GM12878 (cell line): Measurements from ENCODE around the gene GSG1. TPM values are rescaled to one million over a fixed set of nuclear protein-coding genes. Genes with fewer than 3 reads are reported as not detected.

Experiments used
- ATAC-seq: fragments of 200-7000 bp; cut with Tn5 transposase; 3 replicates; pipeline ENCODE4 v1.9.1; 2020; ENCODE audit warnings: mild to moderate bottlenecking, moderate library complexity
- BruUV-seq: library from RNA; stranded (reverse); fragments of 400-500 nt; replicated peaks from 2 replicates; lab custom pipeline; 2021; lab: Mats Ljungman, UMichigan
- CTCF ChIA-PET: fragments of 300-600 bp; sonication (Branson Sonifier 250); formaldehyde crosslinking; extraction: SDS; loops from one replicate; lab custom pipeline; 2021; ENCODE audit warnings: inconsistent platforms; lab: Yijun Ruan, JAX
- POLR2A ChIA-PET: fragments of 350-600 bp; formaldehyde crosslinking; extraction: SDS; loops from one replicate; lab custom pipeline; 2021; ENCODE audit warnings: inconsistent platforms; lab: Charles Lee
- RAD21 ChIA-PET: fragments of 300-600 bp; sonication (Branson Sonifier 250); formaldehyde crosslinking; loops from one replicate; lab custom pipeline; 2023; ENCODE audit warnings: antibody characterized with exemption; ENCODE audit not compliant: unreplicated experiment; lab: Charles Lee
- SMC1A ChIA-PET: fragments of 300-600 bp; sonication (Branson Sonifier 250); formaldehyde crosslinking; loops from one replicate; lab custom pipeline; 2023; ENCODE audit not compliant: unreplicated experiment, uncharacterized antibody; lab: Charles Lee
- DNase-seq: peaks from one replicate; pipeline ENCODE4 v3.0.0-alpha.2; 2011; ENCODE audit warnings: low read depth, low spot score
- FAIRE-seq: peaks from 3 replicates; lab custom pipeline; 2011; peaks lifted over from hg19 to GRCh38; lab: Jason Lieb, UNC
- H2AFZ ChIP-seq: 2 replicates; pipeline ENCODE4 v1.6.0; 2011; ENCODE audit warnings: low read depth, low read length, control low read depth; ENCODE audit not compliant: control insufficient read depth
- H3K27ac ChIP-seq: 2 replicates; pipeline ENCODE4 v1.5.1; 2011; ENCODE audit warnings: control low read depth; ENCODE audit not compliant: control insufficient read depth, insufficient read depth
- H3K27me3 ChIP-seq, 2 experiments: replicated peaks in 1 of 2; 2 replicates each; pipeline versions ENCODE4 v1.6.0 to v1.6.1; 2011; ENCODE audit warnings: low read length in 1 of 2; ENCODE audit not compliant: control insufficient read depth in 2 of 2, insufficient read depth in 2 of 2
- H3K36me3 ChIP-seq, 2 experiments: 2 replicates each; pipeline ENCODE4 v1.5.1; 2011; ENCODE audit warnings: low read length in 1 of 2; ENCODE audit not compliant: control insufficient read depth in 2 of 2, insufficient read depth in 2 of 2
- H3K4me1 ChIP-seq: 2 replicates; pipeline ENCODE4 v1.6.1; 2011; ENCODE audit warnings: mild to moderate bottlenecking, low read length, moderate library complexity, mixed read lengths; ENCODE audit not compliant: control insufficient read depth, insufficient read depth
- H3K4me2 ChIP-seq: 2 replicates; pipeline ENCODE4 v1.6.0; 2011; ENCODE audit warnings: control low read depth; ENCODE audit not compliant: control insufficient read depth, insufficient read depth
- H3K4me3 ChIP-seq: fragments of 200-600 bp; sonication (generic); 2 replicates; pipeline ENCODE4 v1.5.1; 2016
- H3K79me2 ChIP-seq: 2 replicates; pipeline ENCODE4 v1.6.0; 2011; ENCODE audit warnings: low read length; ENCODE audit not compliant: control insufficient read depth, insufficient read depth
- H3K9ac ChIP-seq: 2 replicates; pipeline ENCODE4 v1.8.0; 2011; ENCODE audit warnings: low read length, control low read depth, mixed read lengths; ENCODE audit not compliant: control insufficient read depth, insufficient read depth
- H3K9me3 ChIP-seq: replicated peaks from 3 replicates; pipeline ENCODE4 v1.5.1; 2011; ENCODE audit warnings: mild to moderate bottlenecking, low read length; ENCODE audit not compliant: control insufficient read depth, insufficient read depth
- H4K20me1 ChIP-seq: 2 replicates; pipeline ENCODE4 v1.6.0; 2011; ENCODE audit not compliant: control insufficient read depth, insufficient read depth
- BACH1 ChIP-seq: fragments of 450-650 bp; IDR thresholded peaks from 2 replicates; pipeline ENCODE4 v1.6.1; 2017; ENCODE audit warnings: mild to moderate bottlenecking, borderline replicate concordance
- EZH2 ChIP-seq: IDR thresholded peaks from 2 replicates; pipeline ENCODE4 v1.6.1; 2012; ENCODE audit warnings: low read depth, mild to moderate bottlenecking, control low read depth, inconsistent platforms, low read length, borderline replicate concordance; ENCODE audit not compliant: control insufficient read depth
- HDGF ChIP-seq: fragments of 450-650 bp; IDR thresholded peaks from 2 replicates; pipeline ENCODE4 v1.6.1; 2016; ENCODE audit warnings: antibody characterized with exemption
- NFYA ChIP-seq: IDR thresholded peaks from 2 replicates; pipeline ENCODE4 v1.6.1; 2011; ENCODE audit warnings: low read depth, mild to moderate bottlenecking, low read length, improper control_type of control experiment, borderline replicate concordance
- NFYB ChIP-seq: IDR thresholded peaks from 2 replicates; pipeline ENCODE4 v1.6.1; 2011; ENCODE audit warnings: low read depth, mild to moderate bottlenecking, low read length, improper control_type of control experiment, moderate library complexity; ENCODE audit not compliant: insufficient read depth
- SIN3A ChIP-seq: IDR thresholded peaks from 2 replicates; pipeline ENCODE4 v1.6.1; 2012; ENCODE audit warnings: low read depth, low read length, improper control_type of control experiment
- SMAD1 ChIP-seq: fragments of 450-650 bp; IDR thresholded peaks from 2 replicates; pipeline ENCODE4 v1.6.1; 2018; ENCODE audit warnings: mild to moderate bottlenecking, low read depth; ENCODE audit not compliant: partially characterized antibody
- SREBF1 ChIP-seq: IDR thresholded peaks from 2 replicates; pipeline ENCODE4 v1.6.1; 2012; ENCODE audit warnings: mild to moderate bottlenecking, low read length
- TCF7 ChIP-seq: IDR thresholded peaks from 2 replicates; pipeline ENCODE4 v1.6.1; 2014; ENCODE audit warnings: antibody characterized with exemption, borderline replicate concordance
- ZNF217 ChIP-seq: fragments of 450-650 bp; IDR thresholded peaks from 2 replicates; pipeline ENCODE4 v1.6.1; 2017; ENCODE audit warnings: antibody characterized with exemption, mild to moderate bottlenecking
- WGBS: methylation state at CpG from one replicate; pipeline ENCODE4 v1.1.6; 2016; ENCODE audit warnings: low lambda C conversion rate; ENCODE audit not compliant: insufficient replicate concordance, insufficient coverage; ENCODE audit errors: missing lambda C conversion rate; 5-methylcytosine and 5-hydroxymethylcytosine counted together
- in situ Hi-C: fragments of 300-500 bp; cut with MboI; formaldehyde crosslinking; loops from 9 replicates; pipeline ENCODE4 v1.14.3; 2018; ENCODE audit warnings: mixed read lengths
- intact Hi-C: fragments of 100-400 bp; cut with micrococcal nuclease; formaldehyde crosslinking; loops from one replicate; pipeline ENCODE4 v1.14.2; 2022; ENCODE audit not compliant: unreplicated experiment
- polyA plus RNA-seq, 11 experiments: library from polyadenylated mRNA; depleted of rRNA in 4 of 11; unstranded in 6 of 11; stranded (reverse) in 5 of 11; fragments of >200 nt; fragmentation: Nextera tagmentation in 4 of 11; fragmentation: Illumina TruSeq in 1 of 11; extraction: Ambion mirVana in 4 of 11; extraction: Trizol in 1 of 11; gene quantifications; 1 replicate in 1 of 11; 2 replicates in 10 of 11; pipeline versions ENCODE4 v1.2.1 to v1.2.3, GENCODE V29; 2011 to 2016; ENCODE audit warnings: inconsistent platforms in 2 of 11, missing spikeins in 2 of 11, low read depth in 1 of 11
- total RNA-seq, 4 experiments: library from RNA; depleted of rRNA in 3 of 4; stranded (reverse); fragments of >200 nt in 3 of 4; fragmentation: Illumina TruSeq in 1 of 4; extraction: Trizol in 1 of 4; gene quantifications; 2 replicates each; pipeline versions ENCODE4 v1.2.1 to v1.2.3, GENCODE V29; 2013 to 2021

The GSG1 gene
- total and polyA plus RNA-seq, 10 of the 15 experiments (the other 5 are each of a cell fraction or from before 2014, with no cell fraction given) = not detected

DNA sequence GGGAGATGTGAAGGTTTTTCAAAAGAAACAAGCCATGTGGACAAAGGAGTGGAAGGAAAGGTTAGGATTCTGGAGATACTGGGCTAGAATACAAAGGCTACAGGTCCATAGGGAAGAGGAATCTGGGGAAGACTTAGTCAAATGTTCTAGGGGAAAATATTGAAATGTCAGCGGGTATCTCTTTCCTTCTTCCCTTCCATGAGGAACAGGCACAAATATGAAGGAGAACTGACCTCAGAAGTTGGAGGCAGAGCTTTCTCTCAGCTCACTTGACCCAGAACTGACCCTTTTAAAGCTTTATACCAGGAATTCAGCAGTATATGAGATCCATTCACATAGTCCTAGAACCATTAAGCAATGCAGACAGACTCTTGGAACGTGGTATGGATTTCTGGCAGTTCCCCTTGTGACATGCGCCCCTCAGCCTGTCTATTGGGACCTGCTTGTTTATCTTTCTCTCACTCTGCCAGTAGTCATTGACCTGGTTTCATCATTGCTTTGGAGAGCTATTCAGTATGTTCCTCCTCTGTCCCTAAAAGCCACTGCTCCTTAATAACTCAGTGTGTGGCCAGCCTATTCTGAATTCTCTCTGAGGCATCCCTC lies 43.0 kb upstream of the GSG1 start:
- CTCF ChIA-PET = no interaction called here
- Histone ChIP-seq H3K79me2 (no peaks in the 10 kb centered on the region), H3K4me2 (no peak overlapping the region), H4K20me1 (no peaks in the 10 kb centered on the region; the same call in 1 of the 2 replicates), H3K27me3 (peaks cover 3 to 8% of the 10 kb centered on the region in 2 experiments), H3K36me3 (no peaks in the 10 kb centered on the region), H3K27ac (no peak overlapping the region), H3K9ac (no peak overlapping the region), H3K4me3 (no peak overlapping the region), H2AFZ (no peak overlapping the region), H3K9me3 (no peaks in the 10 kb centered on the region), H3K4me1 (no peaks in the 10 kb centered on the region)
- 52% methylated on average over 3 of the region's 3 CpGs for WGBS
- BruUV-seq = no TSS peak
- intact Hi-C loops = no loop called here
- in situ Hi-C loops = no loop called here
- TF ChIP-seq HDGF (no peak), EZH2 (no peak), SIN3A (no peak), NFYB (no peak), BACH1 (no peak), ZNF217 (no peak), TCF7 (no peak), SREBF1 (no peak), SMAD1 (no peak), NFYA (no peak)
- ATAC-seq (no peak), FAIRE-seq (no peak), DNase-seq (no peak)
- RAD21 ChIA-PET = no interaction called here
- SMC1A ChIA-PET = no interaction called here
- POLR2A ChIA-PET = no interaction called here
